ENCODE results near the gene TRIM66.

The TRIM66 gene

DNA sequence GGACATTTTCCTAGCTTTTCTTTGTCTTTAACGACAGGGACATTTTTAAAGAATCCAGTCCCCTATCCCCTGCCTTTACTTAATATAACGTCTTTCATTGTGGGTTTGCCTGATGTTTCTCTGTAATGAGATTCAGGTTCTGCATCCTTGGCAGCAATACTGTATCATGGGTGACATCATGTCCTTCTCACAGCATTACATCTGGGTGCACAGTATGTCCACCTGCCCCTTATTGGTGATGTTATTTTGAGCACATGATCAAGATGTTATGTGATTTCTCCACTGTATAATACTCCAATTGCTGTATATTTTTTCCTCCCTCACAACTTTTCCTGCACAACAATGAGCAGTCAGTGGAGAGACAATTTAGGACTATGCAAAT is 78.8 kb downstream of the TRIM66 start:
- no peak for ATAC-seq (ENCODE audit: low read depth)
- Histone ChIP-seq H3K27me3 (ENCODE audit: insufficient read depth, poor library complexity, severe bottlenecking) (no peaks in the 10 kb centered on the region), H3K27ac (ENCODE audit: poor library complexity, severe bottlenecking) (peak overlapping the region; percentile 70), H3K4me3 (ENCODE audit: severe bottlenecking) (no peak overlapping the region), H3K9me3 (ENCODE audit: severe bottlenecking) (no peaks in the 10 kb centered on the region), H3K36me3 (ENCODE audit: low read depth) (no peaks in the 10 kb centered on the region), H3K4me1 (ENCODE audit: insufficient read depth, poor library complexity, severe bottlenecking) (peaks cover 24% of the 10 kb centered on the region)
- no peak for DNase-seq (ENCODE audit: low spot score)
- no peak for TF ChIP-seq CTCF (IDR thresholded peaks at IDR 0.05; ENCODE audit: poor library complexity, severe bottlenecking)

DNA sequence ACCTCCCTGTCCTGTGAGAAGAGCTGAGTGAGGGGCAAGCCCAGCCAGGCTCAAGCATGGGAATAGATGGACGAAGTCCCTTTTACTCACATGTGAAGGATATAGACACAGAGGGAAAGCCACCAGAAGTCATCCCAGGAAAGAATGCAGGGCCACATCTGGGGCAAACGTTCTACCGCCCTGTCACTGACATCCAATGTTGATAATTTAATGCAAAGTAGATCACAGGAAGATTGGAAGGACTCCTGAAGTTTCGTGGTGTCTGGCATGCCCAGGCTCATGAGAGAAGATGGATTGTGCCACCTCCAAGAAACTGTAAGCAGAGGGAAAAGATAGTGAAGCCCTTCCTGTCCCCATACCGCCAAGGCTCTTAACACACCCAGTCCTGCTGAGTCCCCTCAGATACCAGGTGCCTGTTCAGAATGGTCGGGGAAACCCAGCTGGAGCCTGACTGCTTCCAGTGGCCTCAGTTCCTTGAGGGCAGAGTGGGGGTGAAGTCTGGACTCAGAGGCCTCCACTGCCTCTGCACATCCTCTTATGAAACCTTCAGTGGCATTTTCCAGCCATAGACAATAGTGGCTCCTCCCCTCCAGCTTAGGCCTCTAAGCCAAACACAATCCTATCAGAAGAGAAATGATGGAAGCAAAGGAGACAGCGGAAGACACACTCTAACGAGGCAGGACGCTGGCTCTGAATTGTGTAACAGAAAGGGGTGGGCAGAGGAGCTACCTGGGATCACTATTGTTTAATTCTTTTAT is 80.9 kb downstream of the TRIM66 start:
- Histone ChIP-seq H3K4me3 (ENCODE audit: severe bottlenecking) (no peak overlapping the region), H3K27ac (ENCODE audit: poor library complexity, severe bottlenecking) (no peak overlapping the region), H3K36me3 (ENCODE audit: low read depth) (no peaks in the 10 kb centered on the region), H3K27me3 (ENCODE audit: insufficient read depth, poor library complexity, severe bottlenecking) (no peaks in the 10 kb centered on the region), H3K9me3 (ENCODE audit: severe bottlenecking) (no peaks in the 10 kb centered on the region), H3K4me1 (ENCODE audit: insufficient read depth, poor library complexity, severe bottlenecking) (peaks cover 24% of the 10 kb centered on the region)
- ATAC-seq (ENCODE audit: low read depth) (no peak), DNase-seq (ENCODE audit: low spot score) (no peak)
- no peak for TF ChIP-seq CTCF (IDR thresholded peaks at IDR 0.05; ENCODE audit: poor library complexity, severe bottlenecking)

GRCh38 chr11:8598506-8598905 is 84.0 kb downstream of the TRIM66 start:
- DNase-seq (ENCODE audit: low spot score) (no peak), ATAC-seq (ENCODE audit: low read depth) (no peak)
- no peak for TF ChIP-seq CTCF (IDR thresholded peaks at IDR 0.05; ENCODE audit: poor library complexity, severe bottlenecking)
- Histone ChIP-seq H3K4me3 (ENCODE audit: severe bottlenecking) (no peak overlapping the region), H3K36me3 (ENCODE audit: low read depth) (no peaks in the 10 kb centered on the region), H3K27me3 (ENCODE audit: insufficient read depth, poor library complexity, severe bottlenecking) (no peaks in the 10 kb centered on the region), H3K9me3 (ENCODE audit: severe bottlenecking) (no peaks in the 10 kb centered on the region), H3K27ac (ENCODE audit: poor library complexity, severe bottlenecking) (no peak overlapping the region), H3K4me1 (ENCODE audit: insufficient read depth, poor library complexity, severe bottlenecking) (peaks cover 5% of the 10 kb centered on the region)

DNA sequence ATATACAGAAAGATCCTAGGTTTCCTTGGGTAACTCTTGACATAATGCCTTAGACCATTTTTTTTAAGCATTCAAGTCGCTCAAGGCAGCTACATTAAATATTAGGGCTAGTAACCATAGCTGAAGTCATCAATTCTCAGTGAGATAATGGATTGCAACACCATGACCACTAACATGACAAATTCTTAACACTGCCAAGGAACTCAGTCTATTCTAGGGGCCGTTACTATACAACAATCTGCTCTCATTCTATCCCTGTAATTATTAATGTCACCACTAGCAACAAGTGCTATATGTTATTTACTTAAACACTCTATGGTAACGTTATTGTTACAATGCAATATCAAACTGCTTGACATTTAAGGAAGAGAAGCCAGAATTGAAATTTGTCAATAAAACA is 85.3 kb downstream of the TRIM66 start:
- Histone ChIP-seq H3K4me1 (ENCODE audit: insufficient read depth, poor library complexity, severe bottlenecking) (peaks cover 5% of the 10 kb centered on the region), H3K36me3 (ENCODE audit: low read depth) (no peaks in the 10 kb centered on the region), H3K9me3 (ENCODE audit: severe bottlenecking) (no peaks in the 10 kb centered on the region), H3K27me3 (ENCODE audit: insufficient read depth, poor library complexity, severe bottlenecking) (no peaks in the 10 kb centered on the region), H3K4me3 (ENCODE audit: severe bottlenecking) (no peak overlapping the region), H3K27ac (ENCODE audit: poor library complexity, severe bottlenecking) (no peak overlapping the region)
- ATAC-seq (ENCODE audit: low read depth) (0 out of 3 replicates have a peak, but pooled peaks have one; percentile 24), DNase-seq (ENCODE audit: low spot score) (no peak)
- TF ChIP-seq CTCF (IDR thresholded peaks at IDR 0.05; ENCODE audit: poor library complexity, severe bottlenecking) = no peak

DNA sequence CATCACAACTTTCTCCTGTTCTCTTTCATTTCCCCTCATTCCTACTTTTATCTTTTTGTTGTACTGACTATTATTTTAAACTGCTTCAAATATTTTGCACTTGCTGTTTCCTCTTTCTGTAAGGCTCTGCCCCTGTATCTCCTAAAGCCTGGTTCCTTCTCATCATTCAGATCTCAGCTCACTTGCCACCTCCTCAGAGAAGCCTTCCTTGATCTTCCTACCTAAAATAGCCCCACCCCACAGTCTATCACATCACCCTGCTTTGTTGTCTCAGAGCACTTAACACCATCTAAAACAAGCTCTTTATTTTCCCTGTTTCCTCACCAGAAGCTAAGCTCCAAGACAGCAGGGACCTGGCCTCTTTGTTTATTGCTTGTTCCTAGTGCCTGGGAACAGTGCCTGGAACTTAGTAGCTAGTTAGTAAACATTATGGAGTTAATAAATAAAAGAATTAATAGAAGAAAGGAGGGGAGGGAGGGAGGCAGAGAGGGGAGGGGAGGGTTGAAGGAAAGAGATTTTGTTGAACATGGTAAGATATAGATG is 85.9 kb downstream of the TRIM66 start:
- H3K27ac ChIP-seq (ENCODE audit: poor library complexity, severe bottlenecking) = no peak overlapping the region

More for the DNA sequence above, 85.9 kb downstream of the TRIM66 start:
- Histone ChIP-seq H3K36me3 (ENCODE audit: low read depth) (no peaks in the 10 kb centered on the region), H3K4me3 (ENCODE audit: severe bottlenecking) (no peak overlapping the region), H3K27me3 (ENCODE audit: insufficient read depth, poor library complexity, severe bottlenecking) (no peaks in the 10 kb centered on the region), H3K4me1 (ENCODE audit: insufficient read depth, poor library complexity, severe bottlenecking) (peaks cover 5% of the 10 kb centered on the region), H3K9me3 (ENCODE audit: severe bottlenecking) (no peaks in the 10 kb centered on the region)
- ATAC-seq (ENCODE audit: low read depth) (no peak), DNase-seq (ENCODE audit: low spot score) (no peak)
- TF ChIP-seq CTCF (IDR thresholded peaks at IDR 0.05; ENCODE audit: poor library complexity, severe bottlenecking) = no peak

Measured in RWPE2 (cell line).